Hematopoietic multipotent progenitor cell treated with erythropoietin and hydrocortisone succinate and interleukin-3 and kit ligand, for 6 days (in vitro differentiated cells): ENCODE measurements around the gene ECE1.
"Not testable (repeated sequence)": the region's sequence is repeated elsewhere in the genome, so short reads cannot be mapped to it uniquely, and the experiment has no call there.

Experiments
- DNase-seq: peaks from one replicate; pipeline ENCODE4 v3.0.0-alpha.2; 2015

The ECE1 gene

GRCh38 chr1:21290546-21290944 lies 282 bp upstream of the ECE1 start:
- peak; percentile 32 for DNase-seq

GRCh38 chr1:21289127-21289526 lies 1.1 kb downstream of the ECE1 start:
- DNase-seq, result no peak

DNA sequence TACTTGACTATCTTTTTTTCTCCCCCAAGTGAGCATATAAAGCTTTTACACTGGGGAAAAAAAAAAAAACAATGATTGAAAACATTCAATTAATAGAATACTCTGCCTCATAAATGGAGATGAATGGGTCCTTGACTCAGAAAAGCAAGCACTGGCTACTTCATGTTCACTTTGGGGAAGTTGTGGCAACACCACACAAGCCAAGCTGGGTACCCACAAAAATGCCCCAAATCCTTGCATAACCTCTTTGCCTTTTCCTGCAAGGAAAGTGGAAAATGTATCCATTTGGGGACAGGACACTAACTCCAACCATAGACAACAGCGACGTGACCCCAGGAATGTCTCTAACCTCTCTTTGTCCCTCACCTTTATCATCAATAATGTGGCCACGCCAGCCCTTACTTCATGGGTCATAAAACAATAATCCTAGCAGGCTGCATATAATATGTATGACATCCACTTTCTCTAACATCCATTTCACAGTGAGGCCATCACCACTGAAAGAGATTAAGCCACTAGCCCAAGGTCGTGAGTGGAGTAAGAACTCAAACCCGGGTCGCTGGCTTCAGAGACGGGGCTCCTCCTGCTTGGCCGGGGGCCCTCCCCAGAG lies 2.3 kb downstream of the ECE1 start:
- no peak for DNase-seq

- not testable (repeated sequence) for DNase-seq
These were observed 4.9 kb downstream of the ECE1 start for GRCh38 chr1:21285386-21285785.

DNA sequence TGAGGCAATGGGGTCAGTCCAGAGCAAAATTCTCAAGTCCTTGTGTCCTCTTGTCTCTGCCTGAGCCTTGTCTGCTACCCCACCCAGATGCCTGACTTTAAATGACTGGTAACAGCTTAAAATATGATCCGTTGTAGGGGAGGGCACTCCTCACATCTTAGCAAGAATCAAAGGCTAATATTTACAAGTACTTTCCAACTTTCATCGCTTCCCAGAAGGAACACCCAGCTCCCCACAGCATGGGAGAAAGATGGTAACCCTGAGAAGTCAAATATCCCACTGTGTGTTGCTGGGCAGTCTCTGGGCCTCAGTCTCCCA lies 5.2 kb downstream of the ECE1 start:
- DNase-seq, result no peak

GRCh38 chr1:21284206-21285054 lies 5.8 kb downstream of the ECE1 start:
- no peak for DNase-seq

- DNase-seq, result no peak
These were observed 6.7 kb downstream of the ECE1 start for GRCh38 chr1:21283524-21283923.

DNA sequence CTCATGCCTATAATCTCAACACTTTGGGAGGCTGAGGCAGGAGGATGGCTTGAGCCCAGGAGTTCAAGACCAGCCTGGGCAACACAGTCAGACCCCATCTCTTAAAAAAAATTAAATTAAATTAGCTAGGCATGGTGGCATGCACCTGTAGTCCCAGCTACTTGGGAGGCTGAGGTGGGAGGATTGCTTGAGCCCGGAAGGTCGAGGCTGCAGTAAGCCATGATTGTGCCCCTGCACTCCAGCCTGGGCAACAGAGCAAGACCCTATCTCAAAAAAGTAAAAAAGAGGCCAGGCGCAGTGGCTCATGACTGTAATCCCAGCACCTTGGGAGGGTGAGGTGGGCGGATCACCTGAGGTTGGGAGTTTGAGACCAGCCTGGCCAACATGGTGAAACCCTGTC lies 8.2 kb downstream of the ECE1 start:
- DNase-seq, result not testable (repeated sequence)

GRCh38 chr1:21280482-21280881 lies 9.8 kb downstream of the ECE1 start:
- DNase-seq, result no peak

DNA sequence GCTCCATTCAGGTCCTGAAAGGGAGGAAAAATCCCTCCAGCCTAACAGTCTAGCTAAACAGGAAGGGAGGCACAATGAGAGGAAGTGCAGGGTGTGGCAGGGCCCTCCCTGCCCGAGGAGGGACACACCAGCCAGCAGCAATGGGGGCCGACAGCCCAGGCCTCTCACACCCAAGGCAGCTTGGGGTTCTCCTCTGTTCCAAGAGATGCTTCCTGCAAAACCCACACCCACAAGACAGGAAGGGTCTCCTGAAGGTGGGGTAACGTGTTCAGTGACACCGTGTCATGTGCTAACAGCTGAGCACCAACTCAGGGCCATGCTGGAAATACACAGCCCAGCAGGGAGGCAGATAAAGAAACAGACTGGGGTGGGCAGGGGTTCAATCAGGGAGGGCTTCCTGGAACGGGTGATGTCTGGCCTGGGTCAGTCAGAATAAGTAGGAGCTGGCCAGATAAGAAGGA lies 10.2 kb downstream of the ECE1 start:
- DNase-seq, result peak; percentile 59

DNA sequence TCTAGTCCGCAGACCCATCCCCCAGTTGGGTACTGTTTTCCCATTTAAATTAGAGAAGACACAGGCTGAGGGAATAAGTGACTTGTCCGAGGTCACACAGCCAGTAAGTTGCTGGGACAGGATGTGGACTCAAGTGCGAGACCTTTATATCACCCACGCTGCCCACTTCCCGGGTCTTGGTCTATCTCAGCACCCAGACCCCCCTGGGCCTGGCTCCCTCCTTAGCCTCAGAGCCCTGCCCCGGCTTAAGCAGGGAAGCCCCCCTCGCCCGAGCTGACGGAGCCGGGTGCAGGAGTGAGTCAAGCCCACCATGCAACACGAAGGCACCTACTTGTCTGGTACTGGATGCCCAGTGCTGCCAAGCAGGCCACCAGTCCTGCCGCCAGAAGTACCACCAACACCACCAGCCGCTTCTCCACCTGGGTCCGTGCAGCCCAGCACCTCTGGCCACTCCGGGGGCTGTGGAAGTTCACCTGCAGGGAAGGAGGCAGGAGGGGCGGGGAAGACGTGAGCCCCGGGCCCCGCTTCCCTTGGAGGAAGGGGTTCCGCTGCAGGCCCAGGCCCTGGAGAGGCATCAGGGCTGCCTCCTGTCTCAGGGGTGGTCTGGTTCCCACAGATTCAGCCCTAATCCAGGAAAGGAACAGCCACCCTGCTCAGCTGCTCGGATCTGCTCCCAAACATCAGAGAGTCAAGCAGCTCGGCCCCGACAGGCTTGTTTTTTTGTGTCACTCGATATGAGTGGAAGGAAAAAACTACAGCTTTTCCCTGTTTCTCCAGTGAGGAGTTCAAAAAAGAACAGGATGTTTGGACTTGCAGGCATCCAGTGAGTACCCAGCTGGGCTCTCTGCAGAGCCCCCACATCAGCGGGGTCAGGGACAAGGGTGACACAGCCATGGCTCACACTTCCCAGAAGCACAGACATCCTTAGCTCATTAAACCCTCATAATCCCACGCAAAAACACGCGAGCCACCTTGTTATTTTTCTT lies 11.1 kb downstream of the ECE1 start:
- no peak for DNase-seq

DNA sequence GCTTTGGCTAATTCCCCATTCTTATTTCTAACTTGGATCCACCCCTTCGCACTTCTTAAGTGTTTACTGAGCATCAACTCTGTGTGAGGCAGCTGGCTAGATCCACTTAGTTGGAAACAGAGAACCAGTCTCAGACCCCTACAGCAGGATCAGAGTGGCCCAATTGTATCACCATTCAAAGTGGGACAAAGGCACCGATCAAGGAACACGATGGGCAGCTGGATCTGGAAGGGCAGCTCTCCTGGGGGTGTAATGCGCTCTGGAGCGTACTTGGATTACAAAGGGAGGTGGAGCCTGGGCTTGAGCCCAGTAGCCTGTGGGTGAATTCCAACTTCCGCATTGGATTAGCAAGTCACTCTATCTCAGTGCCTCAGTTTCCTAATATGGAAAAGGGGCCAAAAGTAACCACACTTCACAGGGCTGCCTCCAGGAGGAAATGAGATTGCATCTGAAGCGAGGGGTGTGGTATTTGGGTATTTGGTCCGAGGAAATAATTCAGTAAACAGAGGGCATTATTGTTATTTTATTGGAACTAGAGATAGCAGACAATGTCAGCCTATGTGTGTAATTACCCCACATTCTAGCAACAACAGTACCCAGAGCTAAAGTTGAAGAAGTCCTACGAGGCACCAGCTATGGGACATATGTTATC lies 11.9 kb downstream of the ECE1 start:
- no peak for DNase-seq

GRCh38 chr1:21277180-21277579 lies 13.1 kb downstream of the ECE1 start:
- DNase-seq, result no peak

DNA sequence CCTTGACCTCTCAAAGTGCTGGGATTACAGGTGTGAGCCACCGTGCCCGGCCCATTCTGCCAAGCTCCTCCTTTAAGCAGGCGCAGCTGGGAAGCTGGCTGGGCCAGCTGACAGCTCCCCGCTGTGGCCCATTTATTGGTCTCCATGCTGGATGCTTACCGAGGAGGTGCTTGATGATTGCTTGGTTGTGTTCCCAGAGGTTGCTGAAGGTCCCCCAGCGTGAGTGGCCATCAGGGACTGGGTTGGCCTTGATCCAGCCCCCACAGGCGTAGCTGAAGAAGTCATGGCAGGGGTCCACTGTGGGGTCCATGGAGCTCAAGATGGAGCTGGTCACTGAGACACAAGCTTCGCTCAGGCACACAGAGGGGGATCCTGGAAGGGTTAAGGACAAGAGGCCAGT lies 17.7 kb downstream of the ECE1 start:
- no peak for DNase-seq

GRCh38 chr1:21271550-21271949 lies 18.7 kb downstream of the ECE1 start:
- DNase-seq, result no peak

- DNase-seq, result peak; percentile 87
These were observed 20.1 kb downstream of the ECE1 start for GRCh38 chr1:21270086-21270689.

- DNase-seq, result peak; percentile 54
These were observed 20.7 kb downstream of the ECE1 start for GRCh38 chr1:21269461-21270085.

GRCh38 chr1:21268281-21269239 lies 21.7 kb downstream of the ECE1 start:
- no peak for DNase-seq

DNA sequence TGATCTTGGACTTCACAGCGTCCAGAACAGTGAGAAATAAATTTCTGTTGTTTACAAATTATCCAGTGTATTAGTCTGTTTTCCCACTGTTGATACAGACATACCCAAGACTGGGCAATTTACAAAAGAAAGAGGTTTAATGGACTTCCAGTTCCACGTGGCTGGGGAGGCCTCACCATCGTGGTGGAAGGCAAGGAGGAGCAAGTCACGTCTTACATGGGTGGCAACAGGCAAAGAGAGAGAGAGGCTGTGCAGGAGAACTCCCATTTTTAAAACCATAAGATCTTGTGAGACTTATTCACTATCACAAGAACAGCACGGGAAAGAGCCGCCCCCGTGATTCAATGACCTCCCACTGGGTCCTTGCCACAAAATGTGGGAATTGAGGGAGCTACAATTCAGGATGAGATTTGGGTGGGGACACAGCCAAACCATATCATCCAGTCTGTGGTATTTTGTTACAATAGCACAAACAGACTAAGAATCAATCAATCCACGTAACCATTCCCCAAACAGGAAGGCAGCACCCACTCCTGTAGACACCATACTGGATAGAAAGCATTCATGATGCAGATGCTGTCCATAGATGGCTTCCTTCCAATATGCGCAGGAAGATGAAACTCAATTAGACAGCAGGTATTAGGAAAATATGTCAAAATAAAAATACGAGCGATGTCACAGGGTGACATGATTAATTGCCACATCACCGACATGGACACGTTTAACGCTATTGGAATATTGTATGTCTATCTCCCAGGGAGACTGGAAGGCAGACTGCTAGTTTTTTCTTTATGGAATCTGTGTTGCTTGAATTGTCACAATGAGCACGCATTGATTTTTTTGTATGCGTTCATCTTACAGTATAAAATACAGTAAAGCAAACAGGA lies 22.8 kb downstream of the ECE1 start:
- DNase-seq, result no peak
